Calu3 (cell line): ENCODE measurements around the gene CAPN9. TPM values are rescaled to one million over a fixed set of nuclear protein-coding genes. Genes with fewer than 3 reads are reported as not detected.

Source experiments
- BruUV-seq: library from RNA; stranded (reverse); fragments of 400-500 nt; replicated peaks from 2 replicates; lab custom pipeline; 2021; lab: Mats Ljungman, UMichigan
- CTCF ChIA-PET: fragments of 300-600 bp; sonication (Branson Sonifier 250); formaldehyde crosslinking; loops from one replicate; lab custom pipeline; 2022; ENCODE audit warnings: antibody characterized with exemption; lab: Charles Lee
- DNase-seq: peaks from one replicate; pipeline ENCODE4 v3.0.0; 2022
- H3K27ac Mint-ChIP-seq: one replicate; pipeline ENCODE4 v1.8.0; 2022; ENCODE audit warnings: mixed read lengths; ENCODE audit not compliant: unreplicated experiment
- H3K27me3 Mint-ChIP-seq: one replicate; pipeline ENCODE4 v1.8.0; 2022; ENCODE audit warnings: mixed read lengths; ENCODE audit not compliant: unreplicated experiment
- H3K36me3 Mint-ChIP-seq: one replicate; pipeline ENCODE4 v1.8.0; 2022; ENCODE audit warnings: mild to moderate bottlenecking, moderate library complexity, mixed read lengths; ENCODE audit not compliant: insufficient read depth, unreplicated experiment
- H3K4me1 Mint-ChIP-seq: one replicate; pipeline ENCODE4 v1.8.0; 2022; ENCODE audit warnings: mild to moderate bottlenecking, low read depth, mixed read lengths; ENCODE audit not compliant: unreplicated experiment
- H3K4me3 Mint-ChIP-seq: one replicate; pipeline ENCODE4 v1.8.0; 2022; ENCODE audit warnings: mild to moderate bottlenecking, low read depth, moderate library complexity, mixed read lengths; ENCODE audit not compliant: unreplicated experiment
- H3K9me3 Mint-ChIP-seq: one replicate; pipeline ENCODE4 v1.8.0; 2022; ENCODE audit warnings: low read depth, mixed read lengths; ENCODE audit not compliant: unreplicated experiment
- intact Hi-C: fragments of 100-400 bp; cut with micrococcal nuclease; formaldehyde crosslinking; loops from one replicate; pipeline ENCODE4 v1.10.0; 2022; ENCODE audit not compliant: unreplicated experiment
- total RNA-seq: library from RNA; stranded (reverse); gene quantifications from 2 replicates; pipeline ENCODE4 v1.2.3, GENCODE V29; 2022
- TF ChIP-seq, protein P1 (sequence below): fragments of 200-600 bp; IDR thresholded peaks from one replicate; pipeline ENCODE4 v1.8.0; 2022; ENCODE audit warnings: antibody characterized with exemption; ENCODE audit not compliant: unreplicated experiment

Gene CAPN9
- total RNA-seq, 1 experiment from 2014 or later: not detected

DNA sequence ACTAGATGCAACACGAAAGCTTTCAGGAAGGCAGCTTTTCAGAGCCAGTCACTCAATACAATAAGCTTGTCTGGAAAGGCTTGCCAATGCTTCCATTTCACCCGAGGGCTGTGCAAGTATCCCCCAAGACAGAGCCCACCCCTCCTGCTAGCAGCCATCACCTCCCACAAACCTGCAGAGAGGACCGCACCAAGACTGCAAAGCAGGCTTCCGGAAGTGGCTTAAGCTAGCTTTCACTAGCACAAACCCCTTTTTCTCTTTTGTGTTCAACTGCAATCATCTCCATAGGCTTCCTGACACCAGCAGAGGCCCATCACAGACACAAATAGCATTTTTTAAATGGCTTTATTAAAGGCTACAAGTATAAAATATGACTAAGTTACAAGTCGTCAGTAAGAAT is 89.6 kb downstream of the CAPN9 start:
- Mint-ChIP-seq H3K36me3 (peaks cover 38% of the 10 kb centered on the region), H3K27ac (no peak overlapping the region), H3K4me1 (no peaks in the 10 kb centered on the region), H3K9me3 (no peaks in the 10 kb centered on the region), H3K27me3 (no peaks in the 10 kb centered on the region), H3K4me3 (no peak overlapping the region)
- TF ChIP-seq, protein P1, sequence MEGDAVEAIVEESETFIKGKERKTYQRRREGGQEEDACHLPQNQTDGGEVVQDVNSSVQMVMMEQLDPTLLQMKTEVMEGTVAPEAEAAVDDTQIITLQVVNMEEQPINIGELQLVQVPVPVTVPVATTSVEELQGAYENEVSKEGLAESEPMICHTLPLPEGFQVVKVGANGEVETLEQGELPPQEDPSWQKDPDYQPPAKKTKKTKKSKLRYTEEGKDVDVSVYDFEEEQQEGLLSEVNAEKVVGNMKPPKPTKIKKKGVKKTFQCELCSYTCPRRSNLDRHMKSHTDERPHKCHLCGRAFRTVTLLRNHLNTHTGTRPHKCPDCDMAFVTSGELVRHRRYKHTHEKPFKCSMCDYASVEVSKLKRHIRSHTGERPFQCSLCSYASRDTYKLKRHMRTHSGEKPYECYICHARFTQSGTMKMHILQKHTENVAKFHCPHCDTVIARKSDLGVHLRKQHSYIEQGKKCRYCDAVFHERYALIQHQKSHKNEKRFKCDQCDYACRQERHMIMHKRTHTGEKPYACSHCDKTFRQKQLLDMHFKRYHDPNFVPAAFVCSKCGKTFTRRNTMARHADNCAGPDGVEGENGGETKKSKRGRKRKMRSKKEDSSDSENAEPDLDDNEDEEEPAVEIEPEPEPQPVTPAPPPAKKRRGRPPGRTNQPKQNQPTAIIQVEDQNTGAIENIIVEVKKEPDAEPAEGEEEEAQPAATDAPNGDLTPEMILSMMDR: no peak
- BruUV-seq: no TSS peak
- no peak for DNase-seq
- CTCF ChIA-PET: interaction anchor here (0.6 kb wide), 1 partner anchor 12 kb away, joined by 3 read pairs; no protein-coding TSS in a partner anchor
- intact Hi-C loops: no loop called here

DNA sequence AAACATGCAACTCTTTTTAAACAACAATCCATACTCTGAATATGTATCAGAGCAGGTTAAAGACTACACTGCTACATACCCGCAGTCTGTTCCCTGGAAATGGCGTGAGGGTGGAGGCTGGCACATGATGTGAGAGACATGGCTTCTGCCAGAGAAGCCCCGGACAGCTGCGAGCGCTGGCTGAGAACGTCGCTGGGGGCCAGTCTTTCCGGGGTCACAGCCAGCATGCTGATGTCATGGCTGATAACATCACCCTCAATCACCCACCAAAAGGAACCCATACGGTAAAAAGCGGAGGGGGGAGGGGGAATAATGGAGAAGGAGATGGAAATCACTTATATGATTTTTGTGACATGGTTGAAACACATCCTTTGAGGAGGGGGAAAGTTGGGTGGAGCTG is 92.0 kb downstream of the CAPN9 start:
- TF ChIP-seq, protein P1: no peak
- H3K27ac Mint-ChIP-seq: no peak overlapping the region
- CTCF ChIA-PET: interaction anchor here (1.4 kb wide), 1 partner anchor 9 kb away, joined by 3 read pairs; no protein-coding TSS in a partner anchor
- no peaks in the 10 kb centered on the region for H3K27me3 Mint-ChIP-seq
- intact Hi-C loops: no loop called here
- H3K36me3 Mint-ChIP-seq: peaks cover 46% of the 10 kb centered on the region
- no peaks in the 10 kb centered on the region for H3K4me1 Mint-ChIP-seq
- DNase-seq: no peak
- BruUV-seq: TSS peak; percentile 42
- H3K4me3 Mint-ChIP-seq: no peak overlapping the region
- no peaks in the 10 kb centered on the region for H3K9me3 Mint-ChIP-seq

DNA sequence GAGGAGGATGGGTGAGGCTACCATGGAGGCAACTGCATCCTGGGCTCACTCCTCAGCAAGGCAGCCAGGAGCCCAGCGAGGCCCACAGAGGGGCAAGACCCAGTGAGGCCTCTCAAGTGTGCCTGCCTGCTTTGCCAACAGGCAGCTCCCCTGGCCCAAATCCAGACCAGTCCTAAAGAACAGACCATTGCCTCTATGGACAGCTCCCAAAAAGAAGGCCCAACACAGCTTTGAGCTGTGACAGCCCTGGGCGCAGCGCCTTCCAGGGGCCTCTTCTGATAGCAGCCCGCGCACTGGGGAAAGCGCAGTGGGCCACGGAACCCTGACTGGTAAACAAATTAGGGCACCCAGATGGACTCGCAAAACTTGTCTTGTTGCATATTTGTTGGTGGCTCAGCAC is 95.6 kb downstream of the CAPN9 start:
- Mint-ChIP-seq H3K9me3 (no peaks in the 10 kb centered on the region), H3K27me3 (no peaks in the 10 kb centered on the region), H3K27ac (no peak overlapping the region), H3K4me1 (peaks cover 4% of the 10 kb centered on the region), H3K36me3 (peaks cover 33% of the 10 kb centered on the region), H3K4me3 (no peak overlapping the region)
- CTCF ChIA-PET: no interaction called here
- TF ChIP-seq, protein P1: no peak
- no peak for DNase-seq
- BruUV-seq: no TSS peak
- intact Hi-C loops: no loop called here

DNA sequence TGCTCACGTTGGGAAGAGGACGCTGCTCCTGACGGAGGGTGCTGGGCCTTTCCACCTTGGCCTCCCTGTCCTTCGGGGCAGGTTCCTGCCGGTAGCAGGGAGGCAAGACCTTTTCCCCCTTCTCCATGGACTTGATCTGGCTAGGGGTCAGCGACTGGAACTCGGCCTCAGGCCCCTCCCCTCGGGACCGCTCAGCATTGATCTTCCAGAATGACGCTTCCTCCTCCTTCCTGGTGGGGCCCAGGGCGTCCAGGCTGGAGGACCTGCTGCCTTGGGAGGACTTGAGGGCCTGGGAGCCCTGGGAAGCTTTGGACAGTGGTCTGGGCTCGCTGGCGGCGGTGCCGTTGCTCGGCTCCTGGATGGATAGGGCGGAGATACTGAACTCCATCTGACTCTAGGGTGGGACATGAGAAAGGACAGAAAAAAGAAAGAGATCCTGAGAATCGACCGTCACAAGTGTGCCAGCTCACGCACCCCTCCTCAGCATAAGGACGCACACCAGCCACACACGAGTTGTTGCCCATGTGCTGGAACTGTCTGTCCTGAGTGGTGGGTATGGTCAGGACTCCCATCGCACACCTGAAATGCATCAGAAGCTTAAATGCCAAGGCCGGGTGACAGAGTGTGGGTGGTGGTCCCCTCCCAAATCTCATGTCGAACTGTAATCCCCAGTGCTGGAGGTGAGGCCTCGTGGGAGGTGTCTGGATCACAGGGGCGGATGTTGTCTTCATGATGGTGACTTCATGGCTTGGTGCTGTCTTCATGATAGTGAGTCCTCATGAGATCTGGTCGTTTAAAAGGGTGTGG is 96.5 kb downstream of the CAPN9 start:
- TF ChIP-seq, protein P1: no peak
- DNase-seq: no peak
- CTCF ChIA-PET: no interaction called here
- Mint-ChIP-seq H3K4me3 (no peak overlapping the region), H3K27me3 (no peaks in the 10 kb centered on the region), H3K27ac (peak overlapping the region; percentile 3), H3K36me3 (peaks cover 26% of the 10 kb centered on the region), H3K4me1 (peaks cover 13% of the 10 kb centered on the region), H3K9me3 (no peaks in the 10 kb centered on the region)
- no TSS peak for BruUV-seq
- intact Hi-C loops: no loop called here
